ENCODE measurements around the gene SNRPN.

DNA sequence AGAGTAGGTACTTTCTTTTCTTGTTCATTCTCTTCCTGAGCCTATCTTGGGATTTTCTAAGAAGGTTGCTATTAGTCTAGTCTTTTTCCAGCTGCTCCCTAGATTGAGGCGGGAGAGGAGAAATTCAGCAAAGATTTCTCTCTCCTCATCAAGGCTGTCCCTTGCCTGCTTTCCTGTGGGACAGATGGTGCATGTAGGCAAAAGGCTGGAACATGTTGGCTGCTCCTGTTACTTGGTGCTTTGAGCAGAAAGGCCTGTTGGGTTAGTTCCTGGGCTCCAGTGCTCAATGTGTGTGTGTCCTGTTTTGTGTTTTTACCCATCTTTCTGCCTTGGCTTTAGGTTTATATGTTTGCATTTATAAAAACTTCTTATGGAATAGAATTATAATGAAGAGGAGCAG, 9.1 kb upstream of the SNRPN start:
- TF ChIP-seq, protein P1, sequence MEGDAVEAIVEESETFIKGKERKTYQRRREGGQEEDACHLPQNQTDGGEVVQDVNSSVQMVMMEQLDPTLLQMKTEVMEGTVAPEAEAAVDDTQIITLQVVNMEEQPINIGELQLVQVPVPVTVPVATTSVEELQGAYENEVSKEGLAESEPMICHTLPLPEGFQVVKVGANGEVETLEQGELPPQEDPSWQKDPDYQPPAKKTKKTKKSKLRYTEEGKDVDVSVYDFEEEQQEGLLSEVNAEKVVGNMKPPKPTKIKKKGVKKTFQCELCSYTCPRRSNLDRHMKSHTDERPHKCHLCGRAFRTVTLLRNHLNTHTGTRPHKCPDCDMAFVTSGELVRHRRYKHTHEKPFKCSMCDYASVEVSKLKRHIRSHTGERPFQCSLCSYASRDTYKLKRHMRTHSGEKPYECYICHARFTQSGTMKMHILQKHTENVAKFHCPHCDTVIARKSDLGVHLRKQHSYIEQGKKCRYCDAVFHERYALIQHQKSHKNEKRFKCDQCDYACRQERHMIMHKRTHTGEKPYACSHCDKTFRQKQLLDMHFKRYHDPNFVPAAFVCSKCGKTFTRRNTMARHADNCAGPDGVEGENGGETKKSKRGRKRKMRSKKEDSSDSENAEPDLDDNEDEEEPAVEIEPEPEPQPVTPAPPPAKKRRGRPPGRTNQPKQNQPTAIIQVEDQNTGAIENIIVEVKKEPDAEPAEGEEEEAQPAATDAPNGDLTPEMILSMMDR (IDR thresholded peaks at IDR 0.05) = no peak
- TF ChIP-seq POLR2A (IDR thresholded peaks at IDR 0.05) = no peak
